Measurements from ENCODE around the gene MED12L.
A peak's percentile ranks its signal among the peaks of the same experiment; 100 is the strongest.

The MED12L gene

DNA sequence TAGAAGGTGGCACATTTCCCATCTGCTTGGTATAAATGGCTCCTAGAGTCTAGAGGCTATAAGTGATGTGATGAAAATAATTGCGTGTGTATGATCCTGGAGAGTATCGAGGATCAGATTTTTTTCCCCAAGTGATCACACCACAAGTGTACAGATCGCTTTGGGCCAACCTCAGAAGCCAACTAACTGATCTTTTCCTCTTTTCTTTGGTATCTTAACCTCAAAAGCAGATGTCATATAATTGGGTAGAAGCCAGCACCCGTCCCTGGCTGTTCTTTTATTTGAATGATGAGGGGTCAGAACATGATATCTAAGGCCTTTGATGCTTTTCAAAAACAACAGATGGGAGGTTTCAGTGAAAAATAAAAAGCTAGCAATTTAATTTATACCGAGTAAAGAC lies 189.6 kb downstream of the MED12L start:
- Histone ChIP-seq H4K5ac (ENCODE audit: low read length) (no peak overlapping the region), H3K4me3 (ENCODE audit: low read length) (no peak overlapping the region), H2BK120ac (ENCODE audit: low read depth, low read length) (no peak overlapping the region), H3K79me1 (ENCODE audit: low read length) (no peaks in the 10 kb centered on the region), H3K4ac (ENCODE audit: low read depth, low read length) (no peak overlapping the region), H3K56ac (ENCODE audit: low read length) (no peak overlapping the region), H4K8ac (ENCODE audit: low read depth, low read length) (no peak overlapping the region), H2AK5ac (ENCODE audit: low read length) (no peak overlapping the region), H3K4me1 (ENCODE audit: control insufficient read depth, low read depth, low read length) (peaks cover 9% of the 10 kb centered on the region), H3K27ac (ENCODE audit: low read depth, low read length) (no peak overlapping the region), H3K36me3 (ENCODE audit: control insufficient read depth, insufficient read depth, low read length) (no peaks in the 10 kb centered on the region), H3K4me2 (ENCODE audit: low read length) (no peak overlapping the region), H3K79me2 (ENCODE audit: control insufficient read depth, insufficient read depth, low read length) (no peaks in the 10 kb centered on the region), H3K23ac (ENCODE audit: low read length) (no peak overlapping the region), H2BK15ac (replicated peaks; ENCODE audit: low read depth) (no peak overlapping the region), H2BK5ac (ENCODE audit: low read length) (no peak overlapping the region), H3K9ac (ENCODE audit: low read length) (no peak overlapping the region), H3K18ac (ENCODE audit: low read length) (no peak overlapping the region), H3K27me3 (ENCODE audit: insufficient read depth, low read length, poor library complexity) (no peaks in the 10 kb centered on the region)
- no CpG with 5 or more reads among the region's 5 CpGs for WGBS (ENCODE audit: extremely low coverage, insufficient coverage, low lambda C conversion rate)
- DNase-seq: no peak

DNA sequence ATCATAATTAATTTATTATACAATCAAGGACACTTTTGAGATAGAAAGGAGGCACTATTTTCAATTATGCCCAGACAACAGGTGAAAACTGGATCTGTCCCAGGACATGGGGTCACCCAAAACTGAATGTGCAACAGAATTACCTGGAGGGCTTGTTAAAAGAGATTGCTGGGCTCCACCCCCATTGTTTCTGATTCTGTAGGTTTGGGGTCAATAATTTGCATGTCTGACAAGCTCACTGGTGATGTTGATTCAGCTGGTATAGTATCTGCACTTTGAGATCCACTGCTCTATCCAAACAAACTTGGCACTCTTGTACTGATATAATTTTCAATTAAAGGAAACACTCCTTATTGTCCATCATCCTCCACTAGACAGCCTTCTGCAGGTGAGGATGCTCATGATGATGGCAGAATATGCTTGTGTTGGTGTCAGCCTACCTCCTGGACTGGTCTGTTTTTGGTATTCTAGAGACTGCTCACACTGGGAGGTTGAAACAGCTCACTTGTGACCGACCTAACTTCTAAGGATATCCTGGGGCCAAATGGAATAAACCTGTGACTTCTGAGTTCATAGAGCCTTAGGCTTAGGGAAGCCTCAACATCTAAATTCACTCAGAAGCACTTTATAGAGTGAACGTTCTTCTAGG lies 190.7 kb downstream of the MED12L start:
- Histone ChIP-seq H3K4me1 (ENCODE audit: control insufficient read depth, low read depth, low read length) (peaks cover 9% of the 10 kb centered on the region), H2BK120ac (ENCODE audit: low read depth, low read length) (no peak overlapping the region), H3K56ac (ENCODE audit: low read length) (no peak overlapping the region), H2BK5ac (ENCODE audit: low read length) (no peak overlapping the region), H2BK15ac (replicated peaks; ENCODE audit: low read depth) (no peak overlapping the region), H3K23ac (ENCODE audit: low read length) (no peak overlapping the region), H3K36me3 (ENCODE audit: control insufficient read depth, insufficient read depth, low read length) (no peaks in the 10 kb centered on the region), H4K5ac (ENCODE audit: low read length) (no peak overlapping the region), H3K79me2 (ENCODE audit: control insufficient read depth, insufficient read depth, low read length) (no peaks in the 10 kb centered on the region), H3K18ac (ENCODE audit: low read length) (peak overlapping the region; percentile 77), H4K8ac (ENCODE audit: low read depth, low read length) (no peak overlapping the region), H3K27me3 (ENCODE audit: insufficient read depth, low read length, poor library complexity) (no peaks in the 10 kb centered on the region), H3K4me3 (ENCODE audit: low read length) (no peak overlapping the region), H3K9ac (ENCODE audit: low read length) (no peak overlapping the region), H3K4ac (ENCODE audit: low read depth, low read length) (no peak overlapping the region), H3K4me2 (ENCODE audit: low read length) (no peak overlapping the region), H3K79me1 (ENCODE audit: low read length) (no peaks in the 10 kb centered on the region), H3K27ac (ENCODE audit: low read depth, low read length) (no peak overlapping the region), H2AK5ac (ENCODE audit: low read length) (no peak overlapping the region)
- no CpG with 5 or more reads among the region's 2 CpGs for WGBS (ENCODE audit: extremely low coverage, insufficient coverage, low lambda C conversion rate)
- DNase-seq: peak; percentile 77

DNA sequence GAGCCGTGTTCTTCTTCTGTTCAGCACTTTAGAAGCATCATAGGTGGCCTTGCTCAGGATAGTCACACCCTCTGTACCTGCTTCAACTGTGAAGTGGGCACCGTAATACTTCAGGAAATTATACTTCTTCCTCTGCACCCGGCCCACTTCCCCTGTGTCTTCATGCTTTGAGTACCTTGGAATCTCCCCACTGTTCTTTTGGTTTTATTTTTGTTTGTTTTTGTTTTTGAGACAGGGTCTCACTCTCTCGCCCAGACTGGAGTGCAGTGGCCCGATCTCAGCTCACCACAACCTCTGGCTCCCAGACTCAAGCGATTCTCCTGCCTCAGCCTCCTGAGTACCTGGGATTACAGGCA lies 191.2 kb downstream of the MED12L start:
- no peak overlapping the region for H3K56ac ChIP-seq (ENCODE audit: low read length)
- no peak overlapping the region for H2BK5ac ChIP-seq (ENCODE audit: low read length)
- H3K27me3 ChIP-seq (ENCODE audit: insufficient read depth, low read length, poor library complexity): no peaks in the 10 kb centered on the region
- H3K4me2 ChIP-seq (ENCODE audit: low read length): no peak overlapping the region
- no peak overlapping the region for H2AK5ac ChIP-seq (ENCODE audit: low read length)
- H2BK120ac ChIP-seq (ENCODE audit: low read depth, low read length): no peak overlapping the region
- H3K18ac ChIP-seq (ENCODE audit: low read length): peak overlapping the region; percentile 77
- H3K36me3 ChIP-seq (ENCODE audit: control insufficient read depth, insufficient read depth, low read length): no peaks in the 10 kb centered on the region
- H3K4me3 ChIP-seq (ENCODE audit: low read length): no peak overlapping the region
- no peak overlapping the region for H2BK15ac ChIP-seq (replicated peaks; ENCODE audit: low read depth)
- no peak overlapping the region for H3K4ac ChIP-seq (ENCODE audit: low read depth, low read length)
- no peak overlapping the region for H3K27ac ChIP-seq (ENCODE audit: low read depth, low read length)
- no peaks in the 10 kb centered on the region for H3K79me2 ChIP-seq (ENCODE audit: control insufficient read depth, insufficient read depth, low read length)
- H4K8ac ChIP-seq (ENCODE audit: low read depth, low read length): no peak overlapping the region
- no peak overlapping the region for H4K5ac ChIP-seq (ENCODE audit: low read length)
- no peak overlapping the region for H3K9ac ChIP-seq (ENCODE audit: low read length)
- no peak for DNase-seq
- no peak overlapping the region for H3K23ac ChIP-seq (ENCODE audit: low read length)
- no CpG with 5 or more reads among the region's 6 CpGs for WGBS (ENCODE audit: extremely low coverage, insufficient coverage, low lambda C conversion rate)
- peaks cover 9% of the 10 kb centered on the region for H3K4me1 ChIP-seq (ENCODE audit: control insufficient read depth, low read depth, low read length)
- H3K79me1 ChIP-seq (ENCODE audit: low read length): no peaks in the 10 kb centered on the region

DNA sequence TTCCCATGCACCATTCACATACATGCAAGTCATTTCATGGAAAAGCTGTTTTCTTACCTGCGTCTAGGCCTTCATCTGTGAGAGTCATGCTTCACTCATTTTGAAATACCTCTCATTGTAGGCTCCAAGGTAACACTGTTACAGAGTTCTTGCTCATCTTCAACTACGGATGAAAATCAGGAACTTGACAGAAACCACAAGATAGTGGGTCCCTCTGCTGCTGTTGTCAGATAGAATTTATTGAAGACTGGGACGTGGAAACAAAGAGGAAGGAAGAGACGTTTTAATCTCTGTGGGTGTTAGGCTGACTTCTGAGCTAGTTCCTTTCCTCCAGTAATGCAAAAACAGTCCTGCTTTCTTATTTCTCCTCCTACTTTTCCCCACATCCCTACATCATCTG lies 192.8 kb downstream of the MED12L start, which contains the start of gene P2RY14:
P2RY14 (minus strand) TSS at position 313 of the 400 bp plus-strand sequence. CDS start 64,226 bp downstream, outside the sequence.
- Histone ChIP-seq H3K4me2 (ENCODE audit: low read length) (no peak within 1 kb of the TSS), H3K4ac (ENCODE audit: low read depth, low read length) (no peak within 1 kb of the TSS)
- DNase-seq: no peak

GRCh38 chr3:151281671-151282324 lies 196.3 kb downstream of the MED12L start:
- Histone ChIP-seq H3K27ac (ENCODE audit: low read depth, low read length) (no peak overlapping the region), H2BK15ac (replicated peaks; ENCODE audit: low read depth) (no peak overlapping the region), H2AK5ac (ENCODE audit: low read length) (no peak overlapping the region), H3K27me3 (ENCODE audit: insufficient read depth, low read length, poor library complexity) (no peaks in the 10 kb centered on the region), H3K56ac (ENCODE audit: low read length) (no peak overlapping the region), H2BK120ac (ENCODE audit: low read depth, low read length) (no peak overlapping the region), H3K79me1 (ENCODE audit: low read length) (no peaks in the 10 kb centered on the region), H3K9ac (ENCODE audit: low read length) (no peak overlapping the region), H2BK5ac (ENCODE audit: low read length) (no peak overlapping the region), H3K79me2 (ENCODE audit: control insufficient read depth, insufficient read depth, low read length) (no peaks in the 10 kb centered on the region), H3K4me1 (ENCODE audit: control insufficient read depth, low read depth, low read length) (no peaks in the 10 kb centered on the region), H3K4ac (ENCODE audit: low read depth, low read length) (no peak overlapping the region), H4K8ac (ENCODE audit: low read depth, low read length) (no peak overlapping the region), H3K4me3 (ENCODE audit: low read length) (no peak overlapping the region), H3K36me3 (ENCODE audit: control insufficient read depth, insufficient read depth, low read length) (no peaks in the 10 kb centered on the region), H3K4me2 (ENCODE audit: low read length) (no peak overlapping the region), H4K5ac (ENCODE audit: low read length) (no peak overlapping the region), H3K18ac (ENCODE audit: low read length) (no peak overlapping the region), H3K23ac (ENCODE audit: low read length) (no peak overlapping the region)
- no CpG with 5 or more reads among the region's 9 CpGs for WGBS (ENCODE audit: extremely low coverage, insufficient coverage, low lambda C conversion rate)
- no peak for DNase-seq

More for the DNA sequence above, 192.8 kb downstream of the MED12L start, which contains the start of gene P2RY14:
- no CpG with 5 or more reads among the region's 4 CpGs for WGBS (ENCODE audit: extremely low coverage, insufficient coverage, low lambda C conversion rate)
- H4K8ac ChIP-seq (ENCODE audit: low read depth, low read length): no peak within 1 kb of the TSS
- H2AK5ac ChIP-seq (ENCODE audit: low read length): no peak within 1 kb of the TSS
- H3K79me1 ChIP-seq (ENCODE audit: low read length): no peaks in the 10 kb centered on the region
- H3K4me3 ChIP-seq (ENCODE audit: low read length): no peak within 1 kb of the TSS
- no peaks in the 10 kb centered on the region for H3K79me2 ChIP-seq (ENCODE audit: control insufficient read depth, insufficient read depth, low read length)
- H2BK15ac ChIP-seq (replicated peaks; ENCODE audit: low read depth): no peak within 1 kb of the TSS
- no peaks in the 10 kb centered on the region for H3K27me3 ChIP-seq (ENCODE audit: insufficient read depth, low read length, poor library complexity)
- H3K36me3 ChIP-seq (ENCODE audit: control insufficient read depth, insufficient read depth, low read length): no peaks in the 10 kb centered on the region
- H3K4me1 ChIP-seq (ENCODE audit: control insufficient read depth, low read depth, low read length): peaks cover 9% of the 10 kb centered on the region
- H2BK5ac ChIP-seq (ENCODE audit: low read length): no peak within 1 kb of the TSS
- no peak within 1 kb of the TSS for H3K9ac ChIP-seq (ENCODE audit: low read length)
- H2BK120ac ChIP-seq (ENCODE audit: low read depth, low read length): no peak within 1 kb of the TSS
- H3K56ac ChIP-seq (ENCODE audit: low read length): no peak within 1 kb of the TSS
- H3K18ac ChIP-seq (ENCODE audit: low read length): no peak within 1 kb of the TSS
- no peak within 1 kb of the TSS for H4K5ac ChIP-seq (ENCODE audit: low read length)
- no peak within 1 kb of the TSS for H3K23ac ChIP-seq (ENCODE audit: low read length)
- H3K27ac ChIP-seq (ENCODE audit: low read depth, low read length): no peak within 1 kb of the TSS
